Large intestine (tissue), 3 donors: ENCODE measurements around the gene ARHGEF12. TPM values are rescaled to one million over a fixed set of nuclear protein-coding genes. Genes with fewer than 3 reads are reported as not detected.

Source experiments
- DNase-seq, 2 donors: peaks; one replicate each; pipeline versions ENCODE4 v3.0.0 to v3.0.0-alpha.2; 2013
- H3K27ac ChIP-seq: one replicate; pipeline ENCODE4 v1.5.1; 2013; ENCODE audit warnings: low read length
- H3K27me3 ChIP-seq: 2 replicates; pipeline ENCODE4 v1.6.1; 2013; ENCODE audit warnings: low read length; ENCODE audit not compliant: control insufficient read depth, insufficient read depth
- H3K36me3 ChIP-seq: 2 replicates; pipeline ENCODE4 v1.6.1; 2013; ENCODE audit warnings: low read length; ENCODE audit not compliant: control insufficient read depth, insufficient read depth
- H3K4me1 ChIP-seq: one replicate; pipeline ENCODE4 v1.6.1; 2013; ENCODE audit warnings: low read length; ENCODE audit not compliant: control insufficient read depth, insufficient read depth
- H3K4me3 ChIP-seq: one replicate; pipeline ENCODE4 v1.5.1; 2013; ENCODE audit warnings: low read length
- H3K9me3 ChIP-seq: one replicate; pipeline ENCODE4 v1.6.1; 2013; ENCODE audit warnings: mild to moderate bottlenecking, low read depth, low read length, moderate library complexity; ENCODE audit not compliant: control insufficient read depth
- WGBS: methylation state at CpG from one replicate; pipeline ENCODE4 v1.1.5; 2013; ENCODE audit warnings: low lambda C conversion rate; ENCODE audit not compliant: insufficient coverage; 5-methylcytosine and 5-hydroxymethylcytosine counted together
- polyA plus RNA-seq: library from polyadenylated mRNA; unstranded; fragments of 120-200 nt; gene quantifications from one replicate; pipeline ENCODE4 v1.2.1, GENCODE V29; 2013

The ARHGEF12 gene
- polyA plus RNA-seq, 1 donor: 54.9 TPM

DNA sequence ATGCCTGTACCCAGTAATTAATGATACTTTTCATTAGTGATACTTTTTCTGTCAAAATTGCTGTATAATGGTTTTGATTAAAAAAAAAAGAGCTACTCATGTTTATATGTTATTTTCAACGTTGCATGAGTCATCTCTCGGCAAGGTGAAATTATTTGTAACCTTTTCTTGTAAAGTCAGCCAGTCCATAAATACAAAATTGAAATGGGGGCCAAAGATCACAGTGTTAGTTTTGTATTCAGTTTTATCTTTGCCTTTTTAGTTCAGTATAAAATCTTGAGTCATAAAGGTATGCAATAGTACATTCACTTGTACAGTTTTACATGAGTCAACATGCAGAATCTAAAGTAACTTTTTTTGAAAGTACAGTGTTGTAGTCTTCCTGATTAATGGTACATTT, 4.3 kb downstream of the ARHGEF12 start:
- Histone ChIP-seq H3K4me1 (peaks cover 36% of the 10 kb centered on the region), H3K9me3 (no peaks in the 10 kb centered on the region)

DNA sequence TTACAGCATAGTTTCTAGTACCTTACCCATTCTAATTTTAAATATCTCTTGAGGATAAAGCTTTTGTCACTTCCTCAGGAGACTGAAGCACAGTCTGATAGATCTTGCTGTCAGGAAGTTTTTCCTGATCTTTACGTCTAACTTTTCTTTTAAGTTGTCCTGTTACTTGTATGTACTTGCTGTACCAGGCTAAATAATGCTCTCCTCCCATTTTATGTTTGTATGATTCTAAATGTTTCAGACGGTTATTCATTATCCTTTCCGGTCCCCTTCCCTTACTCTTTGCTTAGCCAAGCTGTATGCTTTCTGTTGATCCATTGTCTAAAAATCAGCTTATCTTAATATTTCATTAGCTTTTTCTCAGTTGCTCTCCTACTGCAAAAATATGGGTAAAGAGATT, 6.0 kb downstream of the ARHGEF12 start:
- 85% methylated on average over 3 of the region's 3 CpGs for WGBS
- Histone ChIP-seq H3K4me1 (peaks cover 36% of the 10 kb centered on the region), H3K27me3 (no peaks in the 10 kb centered on the region), H3K27ac (no peak overlapping the region), H3K4me3 (no peak overlapping the region), H3K9me3 (no peaks in the 10 kb centered on the region), H3K36me3 (no peaks in the 10 kb centered on the region)
- DNase-seq: no peak

More for the DNA sequence above, 4.3 kb downstream of the ARHGEF12 start:
- H3K27ac ChIP-seq: peak overlapping the region; percentile 19
- H3K4me3 ChIP-seq: no peak overlapping the region
- H3K36me3 ChIP-seq: no peaks in the 10 kb centered on the region
- peak; percentile 45 to 78 for DNase-seq
- H3K27me3 ChIP-seq: no peaks in the 10 kb centered on the region
- no CpG with 5 or more reads among the region's 2 CpGs for WGBS

DNA sequence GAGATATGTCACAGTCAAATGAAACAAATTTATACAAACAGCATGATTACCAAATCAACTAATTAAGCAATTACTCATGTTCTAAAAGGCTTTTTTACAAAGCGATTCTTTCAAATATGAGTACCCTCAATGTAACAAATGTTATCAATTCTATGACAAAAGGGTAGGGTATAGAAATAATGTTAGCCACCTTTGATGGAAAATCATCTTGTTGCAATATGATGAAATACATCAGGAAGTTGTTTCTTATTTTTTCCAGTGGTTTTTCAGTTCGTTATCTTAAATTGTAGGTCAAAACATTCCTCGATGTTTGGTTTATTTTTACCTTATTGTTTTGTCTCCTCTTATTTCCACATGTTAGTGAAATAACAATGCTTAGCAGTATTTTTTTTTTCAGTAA, 6.5 kb downstream of the ARHGEF12 start:
- Histone ChIP-seq H3K27me3 (no peaks in the 10 kb centered on the region), H3K27ac (no peak overlapping the region), H3K4me1 (peaks cover 39% of the 10 kb centered on the region), H3K4me3 (no peak overlapping the region), H3K36me3 (no peaks in the 10 kb centered on the region), H3K9me3 (no peaks in the 10 kb centered on the region)
- no peak for DNase-seq
- 78% methylated on average over 3 of the region's 3 CpGs for WGBS

DNA sequence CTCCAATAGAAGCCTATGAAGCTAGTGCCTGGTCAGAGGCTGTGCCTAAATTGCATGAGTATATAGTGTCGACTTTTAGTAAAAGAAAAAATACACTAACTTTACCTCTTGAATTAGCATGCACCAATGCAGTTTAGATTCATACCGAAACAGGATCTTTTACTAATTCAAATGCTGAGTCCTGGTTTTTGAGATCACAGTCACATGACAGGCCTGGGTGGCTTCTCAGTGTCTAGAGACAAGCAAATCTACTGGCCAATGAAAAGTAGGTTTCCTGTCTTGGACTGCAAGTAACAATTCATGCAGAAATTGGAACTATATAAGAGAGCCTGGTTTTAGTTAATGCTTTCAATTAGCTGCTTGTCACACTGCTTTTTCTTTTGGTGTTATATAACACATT, 7.2 kb downstream of the ARHGEF12 start:
- 100% methylated on average over 1 of the region's 2 CpGs for WGBS
- Histone ChIP-seq H3K4me3 (no peak overlapping the region), H3K4me1 (peaks cover 40% of the 10 kb centered on the region), H3K36me3 (no peaks in the 10 kb centered on the region), H3K9me3 (no peaks in the 10 kb centered on the region), H3K27ac (no peak overlapping the region), H3K27me3 (no peaks in the 10 kb centered on the region)
- DNase-seq: no peak

DNA sequence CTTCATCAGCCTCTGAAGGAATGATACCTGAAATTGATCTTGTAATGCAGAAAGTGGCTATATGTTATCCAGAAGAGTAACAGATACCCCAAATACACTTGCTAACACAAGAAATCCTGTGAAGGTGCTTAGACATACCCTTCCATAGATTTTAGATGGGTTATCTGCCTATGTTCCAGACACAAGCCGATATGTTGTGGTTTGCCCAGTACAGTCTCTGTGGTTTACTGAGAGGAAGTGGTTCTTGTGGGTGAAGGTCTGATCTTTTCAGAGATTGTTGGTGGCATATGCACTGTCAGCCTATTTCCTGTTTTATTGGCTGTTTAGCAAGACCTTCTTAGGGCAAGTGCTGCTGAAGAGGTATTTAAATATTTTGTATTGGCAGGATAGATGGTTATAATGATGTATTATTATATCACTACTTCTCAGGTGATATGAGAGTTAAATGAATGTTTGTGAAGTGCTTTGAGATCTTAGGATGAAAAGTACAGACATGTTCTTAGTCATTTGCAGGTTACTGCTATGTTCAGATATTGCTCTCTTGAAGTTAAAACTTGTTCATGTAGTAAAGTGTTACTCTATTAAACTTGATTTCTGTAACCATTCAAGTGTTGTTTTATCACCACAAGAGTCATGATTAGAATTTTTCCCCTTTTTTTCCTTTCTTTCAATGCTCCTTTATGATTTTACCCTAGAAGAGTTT, 8.2 kb downstream of the ARHGEF12 start:
- no peak for DNase-seq
- Histone ChIP-seq H3K36me3 (no peaks in the 10 kb centered on the region), H3K4me1 (peaks cover 34% of the 10 kb centered on the region), H3K27ac (peak overlapping the region; percentile 17), H3K4me3 (no peak overlapping the region), H3K9me3 (no peaks in the 10 kb centered on the region), H3K27me3 (no peaks in the 10 kb centered on the region)
- no CpG with 5 or more reads among the region's 1 CpG for WGBS

DNA sequence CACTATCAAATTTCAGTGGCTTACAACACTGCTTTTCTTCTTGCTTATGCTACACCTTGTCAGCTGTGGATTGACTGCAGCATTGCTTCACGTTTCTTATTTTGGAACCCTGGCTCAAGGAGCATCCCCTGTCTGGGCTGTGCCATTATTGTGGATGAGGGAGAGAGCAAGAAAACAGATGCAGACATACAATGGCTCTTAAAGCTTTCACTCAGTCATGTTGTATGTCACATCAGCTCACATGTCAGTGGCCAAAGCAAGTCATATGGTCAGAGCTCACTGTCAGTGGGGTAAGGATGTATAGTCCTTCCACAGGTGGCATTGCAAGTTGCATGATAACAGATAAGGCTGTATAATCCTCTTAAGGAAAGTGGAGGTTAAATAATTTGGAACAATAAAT, 10.0 kb downstream of the ARHGEF12 start:
- Histone ChIP-seq H3K4me3 (no peak overlapping the region), H3K4me1 (peaks cover 24% of the 10 kb centered on the region), H3K9me3 (no peaks in the 10 kb centered on the region), H3K27me3 (no peaks in the 10 kb centered on the region), H3K27ac (no peak overlapping the region), H3K36me3 (no peaks in the 10 kb centered on the region)
- DNase-seq: no peak
- WGBS: no CpG with 5 or more reads among the region's 1 CpG

DNA sequence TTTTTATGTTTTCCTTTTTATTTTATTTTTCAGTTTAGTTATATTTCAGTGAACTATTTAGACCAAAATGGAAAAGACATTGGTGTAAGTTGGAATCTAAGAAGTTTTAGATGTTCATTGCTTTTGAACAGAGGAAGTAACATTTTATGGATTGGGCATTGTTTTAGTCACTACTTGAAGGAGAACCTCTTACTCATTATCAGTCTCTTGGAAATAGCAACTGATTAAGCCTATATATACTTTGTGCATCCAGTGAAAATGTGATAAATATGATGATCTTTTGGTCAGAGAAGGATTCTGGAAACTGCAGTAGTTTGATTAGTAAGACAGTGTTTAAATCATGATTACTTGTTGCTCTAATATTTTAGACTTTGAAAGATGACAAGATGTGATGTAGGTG, 14.4 kb downstream of the ARHGEF12 start:
- no peaks in the 10 kb centered on the region for H3K36me3 ChIP-seq
- no peak overlapping the region for H3K4me3 ChIP-seq
- H3K9me3 ChIP-seq: no peaks in the 10 kb centered on the region
- DNase-seq: no peak
- no peak overlapping the region for H3K27ac ChIP-seq
- H3K4me1 ChIP-seq: peaks cover 17% of the 10 kb centered on the region
- H3K27me3 ChIP-seq: no peaks in the 10 kb centered on the region

DNA sequence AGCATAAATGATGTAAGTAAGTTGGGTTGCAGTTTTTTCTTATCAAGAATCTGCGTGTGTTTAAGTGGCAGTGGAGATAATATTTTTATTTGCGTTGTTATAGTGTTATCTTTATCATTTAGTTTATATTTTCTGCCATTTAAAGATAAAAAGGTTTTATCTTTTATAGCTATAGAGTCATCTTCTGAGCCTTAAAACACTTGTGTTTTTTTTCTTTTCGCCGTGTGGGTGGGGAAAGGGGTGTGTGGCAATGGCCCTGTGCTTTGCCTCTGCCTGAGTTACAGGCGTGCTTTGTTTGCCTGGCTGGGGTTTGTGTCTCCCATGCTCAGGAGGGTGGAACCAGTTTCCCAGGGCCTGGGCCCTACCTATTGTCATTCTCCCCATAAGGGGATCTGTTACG, 16.2 kb downstream of the ARHGEF12 start:
- 0% methylated on average over 1 of the region's 6 CpGs for WGBS
- Histone ChIP-seq H3K27me3 (no peaks in the 10 kb centered on the region), H3K9me3 (no peaks in the 10 kb centered on the region), H3K36me3 (no peaks in the 10 kb centered on the region), H3K4me3 (no peak overlapping the region), H3K27ac (no peak overlapping the region), H3K4me1 (peaks cover 16% of the 10 kb centered on the region)
- no peak for DNase-seq

DNA sequence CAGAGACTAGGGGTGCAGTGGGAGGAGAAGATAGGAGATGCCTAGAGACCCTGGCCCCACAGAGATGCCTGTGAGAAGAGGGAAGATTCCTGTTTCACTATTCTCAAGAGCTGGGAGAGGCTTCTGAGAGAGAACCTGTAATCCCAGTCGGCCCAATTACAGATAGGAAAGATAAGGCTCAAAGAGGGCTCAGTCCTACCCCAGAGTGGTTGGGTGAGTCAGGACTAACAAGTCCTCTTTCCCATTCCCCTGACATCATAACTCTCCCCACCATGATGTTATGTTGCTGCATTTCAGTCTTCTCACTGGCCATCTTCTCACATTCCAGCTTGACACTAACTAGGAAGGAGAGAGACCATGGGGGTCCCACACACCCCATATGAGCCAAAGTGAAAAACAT, 17.9 kb downstream of the ARHGEF12 start:
- H3K27ac ChIP-seq: no peak overlapping the region
- DNase-seq: no peak
- no peaks in the 10 kb centered on the region for H3K36me3 ChIP-seq
- whole genome bisulfite sequencing: no CpG with 5 or more reads among the region's 1 CpG
- H3K27me3 ChIP-seq: no peaks in the 10 kb centered on the region
- H3K4me1 ChIP-seq: peaks cover 13% of the 10 kb centered on the region
- H3K9me3 ChIP-seq: no peaks in the 10 kb centered on the region
- H3K4me3 ChIP-seq: no peak overlapping the region

DNA sequence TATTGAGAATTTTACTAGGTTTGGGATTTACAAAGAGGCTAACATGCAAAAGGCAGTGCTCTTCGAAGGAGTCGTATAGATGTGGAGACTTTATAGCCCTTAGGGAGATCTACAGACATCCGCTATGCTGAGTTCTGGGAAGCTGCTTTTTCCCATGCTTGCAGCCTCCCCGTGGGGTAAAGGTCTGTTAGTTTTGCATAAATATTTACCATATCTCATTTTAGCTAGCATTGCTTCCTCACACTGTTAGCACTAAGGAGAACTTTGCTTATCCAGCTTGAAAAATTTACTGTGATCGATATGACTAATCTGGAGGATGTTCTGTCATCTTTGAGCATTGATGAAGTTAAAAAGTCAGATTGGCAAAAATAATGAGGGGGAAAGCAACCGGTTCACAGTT, 18.6 kb downstream of the ARHGEF12 start:
- DNase-seq: no peak
- peaks cover 13% of the 10 kb centered on the region for H3K4me1 ChIP-seq
- H3K9me3 ChIP-seq: no peaks in the 10 kb centered on the region
- WGBS: 37% methylated on average over 2 of the region's 6 CpGs
- no peak overlapping the region for H3K4me3 ChIP-seq
- no peaks in the 10 kb centered on the region for H3K27me3 ChIP-seq
- no peak overlapping the region for H3K27ac ChIP-seq
- no peaks in the 10 kb centered on the region for H3K36me3 ChIP-seq

DNA sequence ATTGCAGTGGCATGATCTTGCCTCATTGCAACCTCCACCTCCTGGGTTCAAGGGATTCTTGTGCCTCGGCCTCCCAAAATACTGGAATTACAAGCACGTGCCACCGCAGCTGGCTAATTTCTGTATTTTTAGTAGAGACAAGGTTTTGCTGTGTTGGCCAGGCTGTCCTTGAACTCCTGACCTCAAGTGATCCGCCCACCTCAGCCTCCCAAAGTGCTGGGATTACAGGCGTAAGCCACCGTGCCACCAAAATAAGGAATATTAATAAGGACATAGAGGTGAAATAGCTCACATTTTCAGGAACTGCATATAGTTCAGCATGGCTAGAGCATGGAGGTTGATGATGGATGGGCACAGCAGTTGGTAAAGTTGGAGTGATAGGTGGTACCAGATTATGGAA, 21.4 kb downstream of the ARHGEF12 start:
- H3K27me3 ChIP-seq: no peaks in the 10 kb centered on the region
- DNase-seq: no peak
- H3K4me1 ChIP-seq: peaks cover 12% of the 10 kb centered on the region
- H3K9me3 ChIP-seq: no peaks in the 10 kb centered on the region
- H3K27ac ChIP-seq: no peak overlapping the region
- no peak overlapping the region for H3K4me3 ChIP-seq
- WGBS: no CpG with 5 or more reads among the region's 6 CpGs
- H3K36me3 ChIP-seq: no peaks in the 10 kb centered on the region
